Stimulated activated CD8-positive, alpha-beta memory T cell treated with anti-CD3 and anti-CD28 coated beads, Interleukin-15, amount 100 ng/mL, for 4 hours (primary cell): Measurements from ENCODE around the gene CDCA4.
"Not testable (repeated sequence)": the region's sequence is repeated elsewhere in the genome, so short reads cannot be mapped to it uniquely, and the experiment has no call there.

Source experiments
- DNase-seq, 2 donors: peaks; one replicate each; pipeline ENCODE4 v3.0.0-alpha.2; 2020; ENCODE audit warnings: low read depth in 2 of 2

CDCA4 gene

DNA sequence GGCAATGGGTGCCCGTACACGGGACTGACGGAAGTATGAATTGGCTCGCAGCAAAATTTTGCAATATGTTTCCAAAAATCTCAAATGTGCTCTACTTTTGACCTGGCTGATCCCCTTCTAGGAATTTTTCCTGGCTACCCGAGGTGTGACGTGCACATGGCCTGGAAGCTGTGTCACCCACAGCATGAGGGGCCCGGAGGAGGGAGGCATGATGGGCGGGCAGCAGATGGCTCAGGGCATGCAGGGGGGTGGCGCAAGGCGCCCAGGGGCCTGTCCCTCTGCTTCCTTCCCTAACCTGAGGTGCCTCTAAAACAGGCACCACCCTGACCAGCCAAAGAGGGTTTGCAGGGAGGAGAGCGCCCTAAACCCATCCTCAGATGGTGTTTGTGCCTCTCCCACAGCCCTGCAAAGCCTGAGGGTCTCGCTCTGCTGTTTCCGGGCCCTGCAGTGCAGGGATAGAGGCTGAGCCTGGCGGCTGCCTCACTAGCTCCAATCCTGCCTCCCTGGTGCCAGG, 37.7 kb upstream of the CDCA4 start:
- DNase-seq = no peak

GRCh38 chr14:105056303-105056831, 35.5 kb upstream of the CDCA4 start:
- no peak for DNase-seq

DNA sequence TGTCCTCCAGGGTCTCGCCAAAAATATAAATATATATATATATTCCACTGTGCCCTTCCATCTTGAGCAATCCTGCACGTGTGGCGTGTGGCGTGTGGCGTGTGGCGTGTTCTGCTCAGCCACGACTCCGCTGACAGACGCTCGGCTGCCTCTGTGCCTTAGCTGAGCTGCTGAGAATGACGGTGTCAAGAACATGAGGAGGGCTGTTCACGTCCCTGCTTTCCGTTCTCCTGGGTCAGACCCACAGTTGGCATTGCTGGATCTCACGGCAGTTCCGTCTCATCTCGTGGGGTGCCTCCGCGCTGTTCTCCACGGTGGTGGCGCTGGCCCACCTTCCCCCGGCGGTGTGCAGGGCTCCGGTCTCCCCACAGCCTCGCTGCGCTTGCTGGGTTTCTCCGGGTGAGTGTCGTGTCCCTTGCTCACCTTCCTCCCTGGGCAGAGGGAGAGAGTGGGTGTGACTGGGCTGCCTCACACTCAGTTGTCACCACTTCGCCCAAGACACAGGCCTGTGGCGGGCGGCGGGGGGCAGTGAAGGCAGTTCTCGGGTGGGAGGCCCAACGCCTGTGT, 34.9 kb upstream of the CDCA4 start:
- no peak for DNase-seq

GRCh38 chr14:105055334-105055733, 34.5 kb upstream of the CDCA4 start:
- DNase-seq = no peak

- DNase-seq = no peak
Observed at GRCh38 chr14:105053996-105054395, 33.1 kb upstream of the CDCA4 start.

DNA sequence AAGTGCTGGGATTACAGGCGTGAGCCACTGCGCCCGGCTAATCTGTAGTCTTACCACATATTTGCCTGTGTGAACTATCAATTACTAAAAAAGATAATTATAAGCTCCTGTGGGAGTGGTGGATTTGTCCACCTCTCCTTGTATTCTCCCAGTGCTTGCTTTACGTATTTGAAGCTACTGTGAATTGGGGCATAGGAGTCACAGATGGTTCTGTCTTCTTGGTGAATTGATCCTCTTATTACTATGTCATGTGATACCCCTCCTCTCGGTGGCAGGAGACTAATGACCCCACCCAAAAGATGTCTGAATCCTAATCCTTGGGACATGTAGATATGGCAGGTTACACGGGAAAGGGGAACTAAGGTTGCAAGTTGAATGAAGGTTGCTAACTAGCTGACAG, 32.5 kb upstream of the CDCA4 start:
- DNase-seq = no peak

GRCh38 chr14:105052110-105052458, 31.2 kb upstream of the CDCA4 start:
- DNase-seq = no peak

GRCh38 chr14:105051182-105052109, 30.6 kb upstream of the CDCA4 start:
- DNase-seq = no peak

GRCh38 chr14:105050551-105050897, 29.6 kb upstream of the CDCA4 start:
- no peak for DNase-seq

GRCh38 chr14:105049753-105050550, 29.1 kb upstream of the CDCA4 start:
- DNase-seq = no peak

- no peak for DNase-seq
Observed at GRCh38 chr14:105047283-105048016, 26.6 kb upstream of the CDCA4 start.

DNA sequence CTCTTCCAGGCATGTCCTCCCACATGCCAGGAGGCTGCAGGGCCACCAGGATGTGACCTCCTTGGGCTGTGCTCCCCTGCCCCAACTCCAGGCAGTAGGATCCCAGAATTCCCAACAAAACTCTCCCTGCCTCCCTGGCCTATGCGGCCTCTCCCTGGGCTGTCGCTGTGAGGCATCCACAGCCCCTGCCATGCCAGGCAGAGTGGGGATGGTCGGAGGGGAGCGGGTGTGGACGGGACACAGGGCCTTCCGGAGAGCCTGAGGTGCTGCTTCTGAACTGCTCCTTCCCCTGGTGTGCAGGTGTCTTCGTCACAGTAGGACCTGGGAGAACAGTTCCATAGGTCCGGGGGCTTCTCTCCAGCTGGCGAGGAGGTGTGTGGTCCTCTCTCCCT, 26.0 kb upstream of the CDCA4 start:
- DNase-seq = no peak

GRCh38 chr14:105045710-105046326, 24.9 kb upstream of the CDCA4 start:
- DNase-seq = peak; percentile 74 to 82

GRCh38 chr14:105043641-105044040, 22.8 kb upstream of the CDCA4 start:
- DNase-seq = no peak

GRCh38 chr14:105042813-105043212, 21.9 kb upstream of the CDCA4 start:
- DNase-seq = no peak

DNA sequence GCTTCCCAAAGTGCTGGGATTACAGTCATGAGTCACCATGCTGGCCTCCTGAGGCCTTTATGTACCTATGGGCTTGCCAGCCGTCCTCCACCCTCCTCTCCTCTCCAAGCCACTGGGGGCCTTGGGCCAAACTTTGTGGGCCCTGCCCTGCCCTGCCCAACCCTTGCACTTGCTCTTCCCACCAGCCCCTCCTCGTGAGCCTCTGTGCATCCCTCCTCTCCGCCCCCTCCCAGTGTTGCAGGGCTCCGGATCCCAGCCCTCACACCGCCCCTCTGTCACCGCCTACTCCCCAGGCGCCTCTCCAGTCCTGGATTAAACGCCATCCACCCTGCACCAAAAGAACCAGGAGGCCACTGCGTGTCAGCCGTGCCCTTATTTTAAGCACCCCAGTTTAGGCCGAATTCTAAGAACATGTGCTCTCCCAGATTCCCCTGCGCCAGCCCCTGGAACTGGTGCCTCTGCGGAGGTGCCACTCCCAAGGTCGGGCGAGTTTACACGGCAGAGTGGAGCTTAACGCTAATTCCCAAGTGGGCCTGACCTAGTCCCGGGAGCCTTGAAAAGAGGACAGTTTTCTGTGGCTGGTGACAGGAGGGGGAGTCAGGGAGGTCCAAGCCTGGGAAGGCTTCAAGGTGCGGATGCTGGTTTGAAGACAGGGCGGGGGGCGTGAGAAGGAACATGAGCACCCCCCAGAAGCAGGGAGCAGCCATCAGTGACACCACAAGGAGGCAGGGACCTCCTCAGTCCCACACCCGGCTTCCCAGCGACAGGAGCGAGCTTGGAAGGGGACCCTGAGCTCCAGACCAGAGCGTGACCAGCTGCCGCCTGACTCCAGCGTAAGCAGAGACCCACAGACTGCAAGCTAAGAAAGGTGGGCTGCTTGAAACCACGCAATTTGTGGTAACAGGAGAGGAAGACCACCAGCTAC, 21.2 kb upstream of the CDCA4 start:
- DNase-seq = no peak

GRCh38 chr14:105039458-105040205, 18.7 kb upstream of the CDCA4 start:
- DNase-seq = no peak

DNA sequence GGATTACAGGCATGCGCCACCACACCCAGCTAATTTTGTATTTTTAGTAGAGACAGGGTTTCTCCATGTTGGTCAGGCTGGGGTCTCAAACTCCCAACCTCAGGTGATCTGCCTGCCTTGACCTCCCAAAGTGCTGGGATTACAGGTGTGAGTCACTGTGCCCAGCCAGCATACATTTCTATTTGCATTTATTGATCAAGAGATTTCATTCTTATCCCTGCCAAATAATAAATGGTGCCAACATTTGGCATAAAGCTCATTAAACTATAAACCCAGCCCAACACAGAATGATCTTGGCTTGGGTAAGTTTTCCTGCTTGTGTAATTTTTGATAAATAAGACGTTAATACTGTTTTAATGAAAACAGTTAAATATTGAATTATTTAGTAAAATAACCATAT, 14.7 kb upstream of the CDCA4 start:
- not testable (repeated sequence) for DNase-seq

DNA sequence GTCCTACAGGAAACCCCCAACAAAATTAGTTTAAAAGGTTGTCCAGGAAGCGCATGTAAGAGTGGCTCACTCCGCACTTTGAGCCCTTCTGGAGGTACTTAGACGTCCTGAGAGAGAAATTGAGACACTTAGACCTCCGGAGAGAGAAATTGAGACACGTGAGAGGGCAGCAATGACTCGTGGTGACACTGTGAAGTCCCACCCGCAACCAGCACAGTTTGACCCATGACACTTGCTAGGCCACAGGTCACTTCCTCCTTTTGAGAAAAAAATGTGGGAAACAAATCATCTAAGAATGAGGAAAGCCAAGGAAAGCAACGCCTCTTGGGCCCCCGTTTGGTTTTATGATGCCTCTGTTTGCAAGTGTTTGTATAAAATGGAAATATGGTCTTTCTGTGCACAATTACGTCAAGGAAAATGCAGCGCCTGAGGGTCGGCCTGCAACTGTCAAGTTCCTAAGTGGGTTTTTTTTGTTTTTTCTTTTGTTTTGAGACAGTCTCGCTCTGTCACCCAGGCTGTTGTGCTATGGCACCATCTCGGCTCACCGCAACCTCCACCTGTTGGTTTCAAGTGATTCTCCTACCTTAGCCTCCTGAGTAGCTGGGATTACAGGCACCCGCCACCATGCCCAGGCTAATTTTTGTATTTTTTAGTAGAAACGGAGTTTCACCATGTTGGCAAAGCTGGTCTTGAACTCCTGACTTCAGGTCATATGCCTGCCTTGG, 13.6 kb upstream of the CDCA4 start:
- DNase-seq = no peak
